ENCODE results near the gene TUBGCP3.
"Not testable (repeated sequence)": the region's sequence is repeated elsewhere in the genome, so short reads cannot be mapped to it uniquely, and the experiment has no call there.

Gene TUBGCP3

GRCh38 chr13:112587764-112588489, at the start of gene TUBGCP3:
Gene TUBGCP3 (minus strand): TSS chr13:112588153. CDS start chr13:112587980, 173 bp downstream.
- DNase-seq: peak; percentile 90

GRCh38 chr13:112637017-112637801, 49.3 kb upstream of the TUBGCP3 start:
- DNase-seq: no peak

- DNase-seq: no peak
These were observed 48.5 kb upstream of the TUBGCP3 start for GRCh38 chr13:112636401-112636975.

- no peak for DNase-seq
These were observed 47.4 kb upstream of the TUBGCP3 start for GRCh38 chr13:112635323-112635722.

GRCh38 chr13:112634102-112634501, 46.1 kb upstream of the TUBGCP3 start:
- no peak for DNase-seq

- DNase-seq: not testable (repeated sequence)
These were observed 42.3 kb upstream of the TUBGCP3 start for GRCh38 chr13:112630226-112630625.

GRCh38 chr13:112629161-112629560, 41.2 kb upstream of the TUBGCP3 start:
- DNase-seq: no peak

GRCh38 chr13:112627613-112628012, 39.7 kb upstream of the TUBGCP3 start:
- not testable (repeated sequence) for DNase-seq

- DNase-seq: no peak
These were observed 39.2 kb upstream of the TUBGCP3 start for GRCh38 chr13:112627161-112627560.

GRCh38 chr13:112626761-112627160, 38.8 kb upstream of the TUBGCP3 start:
- no peak for DNase-seq

- DNase-seq: no peak
These were observed 38.2 kb upstream of the TUBGCP3 start for GRCh38 chr13:112626124-112626523.

GRCh38 chr13:112625698-112626097, 37.7 kb upstream of the TUBGCP3 start:
- no peak for DNase-seq

GRCh38 chr13:112624602-112625430, 36.9 kb upstream of the TUBGCP3 start:
- no peak for DNase-seq

GRCh38 chr13:112624040-112624439, 36.1 kb upstream of the TUBGCP3 start:
- no peak for DNase-seq

GRCh38 chr13:112623051-112623711, 35.2 kb upstream of the TUBGCP3 start:
- DNase-seq: no peak

- no peak for DNase-seq
These were observed 34.4 kb upstream of the TUBGCP3 start for GRCh38 chr13:112622375-112622774.

GRCh38 chr13:112619730-112620631, 32.0 kb upstream of the TUBGCP3 start:
- DNase-seq: no peak

- no peak for DNase-seq
These were observed 30.5 kb upstream of the TUBGCP3 start for GRCh38 chr13:112618501-112618900.

- no peak for DNase-seq
These were observed 29.9 kb upstream of the TUBGCP3 start for GRCh38 chr13:112617754-112618375.

GRCh38 chr13:112616586-112617362, 28.8 kb upstream of the TUBGCP3 start:
- DNase-seq: peak; percentile 55
